Fibroblast of lung (primary cell): Measurements from ENCODE around the gene CLCA1.

Experiments used
- EZH2 ChIP-seq: IDR thresholded peaks from 2 replicates; pipeline ENCODE4 v1.5.1; 2012; ENCODE audit warnings: low read length, control low read depth, mild to moderate bottlenecking; ENCODE audit errors: missing control alignments
- TF ChIP-seq, protein P1 (sequence below), 2 donors: IDR thresholded peaks in 1 of 2; conservative IDR thresholded peaks in 1 of 2; 1 replicate in 1 of 2; 2 replicates in 1 of 2; pipeline ENCODE4 v1.5.1; 2011 to 2012; ENCODE audit warnings: low read length in 2 of 2, control low read depth in 1 of 2, inconsistent platforms in 1 of 2, low read depth in 1 of 2, mild to moderate bottlenecking in 1 of 2

DNA sequence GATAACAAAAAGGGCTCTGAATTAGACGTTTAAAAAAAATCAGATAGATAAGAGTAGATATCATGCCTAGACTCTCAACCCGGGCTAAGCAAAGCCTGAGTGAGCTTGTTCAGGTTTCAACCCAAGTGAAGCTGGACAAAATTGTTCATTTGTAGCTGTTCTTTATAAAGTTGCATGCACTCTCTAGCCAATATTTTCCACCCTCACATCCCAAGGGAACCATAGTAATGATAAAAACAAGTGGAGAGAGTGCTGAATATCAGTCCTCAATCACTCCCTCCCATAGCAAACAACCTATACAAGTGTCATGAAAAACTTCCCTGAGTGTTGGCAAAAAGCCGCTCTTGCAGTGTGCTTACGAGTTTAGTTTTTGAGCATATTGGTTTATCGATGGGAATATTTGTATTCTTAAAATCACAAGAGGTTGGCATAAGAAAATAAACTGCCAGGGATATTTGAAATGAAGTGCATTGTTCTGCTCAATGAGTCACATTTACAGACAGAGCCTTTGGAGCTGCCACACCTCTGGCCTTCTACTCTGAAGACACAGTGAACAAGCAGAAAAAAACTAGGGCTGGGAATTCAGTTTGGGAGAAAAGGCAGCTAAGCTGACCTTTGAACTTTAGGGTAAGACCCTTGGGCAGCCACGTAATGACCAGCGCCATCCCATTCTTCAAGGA is 47.0 kb upstream of the CLCA1 start:
- TF ChIP-seq, protein P1, sequence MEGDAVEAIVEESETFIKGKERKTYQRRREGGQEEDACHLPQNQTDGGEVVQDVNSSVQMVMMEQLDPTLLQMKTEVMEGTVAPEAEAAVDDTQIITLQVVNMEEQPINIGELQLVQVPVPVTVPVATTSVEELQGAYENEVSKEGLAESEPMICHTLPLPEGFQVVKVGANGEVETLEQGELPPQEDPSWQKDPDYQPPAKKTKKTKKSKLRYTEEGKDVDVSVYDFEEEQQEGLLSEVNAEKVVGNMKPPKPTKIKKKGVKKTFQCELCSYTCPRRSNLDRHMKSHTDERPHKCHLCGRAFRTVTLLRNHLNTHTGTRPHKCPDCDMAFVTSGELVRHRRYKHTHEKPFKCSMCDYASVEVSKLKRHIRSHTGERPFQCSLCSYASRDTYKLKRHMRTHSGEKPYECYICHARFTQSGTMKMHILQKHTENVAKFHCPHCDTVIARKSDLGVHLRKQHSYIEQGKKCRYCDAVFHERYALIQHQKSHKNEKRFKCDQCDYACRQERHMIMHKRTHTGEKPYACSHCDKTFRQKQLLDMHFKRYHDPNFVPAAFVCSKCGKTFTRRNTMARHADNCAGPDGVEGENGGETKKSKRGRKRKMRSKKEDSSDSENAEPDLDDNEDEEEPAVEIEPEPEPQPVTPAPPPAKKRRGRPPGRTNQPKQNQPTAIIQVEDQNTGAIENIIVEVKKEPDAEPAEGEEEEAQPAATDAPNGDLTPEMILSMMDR (conservative IDR thresholded peaks at IDR 0.05 in 1 of 2, IDR thresholded peaks at IDR 0.05 in 1 of 2; ENCODE audit: low read depth in 1 of 2, low read length in 2 of 2) = no peak
- TF ChIP-seq EZH2 = no peak
